HCT116 (cell line): ENCODE data around the gene SRPX. TPM values are rescaled to one million over a fixed set of nuclear protein-coding genes. Genes with fewer than 3 reads are reported as not detected.

Experiments used
- ATAC-seq: fragments of 200-7000 bp; cut with Tn5 transposase; 2 replicates; pipeline ENCODE4 v1.9.1; 2020; ENCODE audit warnings: mild to moderate bottlenecking, moderate library complexity
- BruUV-seq: library from RNA; stranded (reverse); fragments of 400-500 nt; replicated peaks from 2 replicates; lab custom pipeline; 2021; lab: Mats Ljungman, UMichigan
- CTCF ChIA-PET: fragments of 300-600 bp; sonication (Branson Sonifier 250); formaldehyde crosslinking; loops from one replicate; lab custom pipeline; 2021; ENCODE audit warnings: antibody characterized with exemption; lab: Charles Lee
- POLR2A ChIA-PET: fragments of 300-600, 350-600 bp; sonication (Branson Sonifier 250); formaldehyde crosslinking; loops from one replicate; lab custom pipeline; 2021; ENCODE audit warnings: antibody characterized with exemption; lab: Charles Lee
- RAD21 ChIA-PET, 2 experiments: fragments of 300-600 bp; sonication (Branson Sonifier 250); formaldehyde crosslinking; loops; one replicate each; lab custom pipeline; 2023; ENCODE audit warnings: low total read pairs in 2 of 2; ENCODE audit not compliant: uncharacterized antibody in 2 of 2, unreplicated experiment in 2 of 2, low non-redundant PET in 1 of 2; lab: Charles Lee
- DNase-seq: peaks from one replicate; pipeline ENCODE4 v3.0.0-alpha.2; 2010; ENCODE audit warnings: low read depth, low spot score
- H2AFZ ChIP-seq: fragments of 200-600 bp; shearing (Covaris generic), sonication (generic); 2 replicates; pipeline ENCODE4 v1.6.1; 2017; ENCODE audit warnings: low read depth, mixed run types, mixed read lengths, antibody characterized with exemption, low read length; ENCODE audit not compliant: poor library complexity, severe bottlenecking
- H3K27ac ChIP-seq: 2 replicates; pipeline ENCODE4 v1.5.1; 2012; ENCODE audit warnings: low read depth, low read length
- H3K27me3 ChIP-seq: fragments of 200-600 bp; sonication (generic); 2 replicates; pipeline ENCODE4 v1.6.1; 2016; ENCODE audit warnings: mixed run types, low read length, mixed read lengths; ENCODE audit not compliant: insufficient read depth
- H3K36me3 ChIP-seq, 2 experiments: fragments of 200-500 bp in 1 of 2; fragments of 200-600 bp in 1 of 2; sonication (Bioruptor generic) in 1 of 2; sonication (generic) in 1 of 2; 2 replicates each; pipeline versions ENCODE4 v1.5.1 to v1.6.1; 2014 to 2016; ENCODE audit warnings: low read length in 2 of 2, inconsistent platforms in 1 of 2, mixed read lengths in 1 of 2, mixed run types in 1 of 2; ENCODE audit not compliant: insufficient read depth in 2 of 2, control insufficient read depth in 1 of 2
- H3K4me1 ChIP-seq, 2 experiments: fragments of 200-600 bp in 1 of 2; sonication (generic) in 1 of 2; 2 replicates each; pipeline versions ENCODE4 v1.5.1 to v1.6.1; 2012 to 2017; ENCODE audit warnings: low read length in 2 of 2, inconsistent platforms in 1 of 2, mild to moderate bottlenecking in 1 of 2, mixed read lengths in 1 of 2, mixed run types in 1 of 2, moderate library complexity in 1 of 2; ENCODE audit not compliant: insufficient read depth in 2 of 2, control insufficient read depth in 1 of 2
- H3K4me2 ChIP-seq: fragments of 200-600 bp; sonication (generic); 2 replicates; pipeline ENCODE4 v1.6.1; 2017; ENCODE audit warnings: mixed run types, low read length, mixed read lengths
- H3K4me3 ChIP-seq, 2 experiments: fragments of 200-600 bp in 1 of 2; sonication (generic) in 1 of 2; replicated peaks in 1 of 2; 2 replicates each; pipeline ENCODE4 v1.5.1; 2011 to 2016; ENCODE audit warnings: low read length in 2 of 2, control low read depth in 1 of 2, low read depth in 1 of 2, mild to moderate bottlenecking in 1 of 2, mixed read lengths in 1 of 2, mixed run types in 1 of 2
- H3K79me2 ChIP-seq: fragments of 200-600 bp; sonication (generic); 2 replicates; pipeline ENCODE4 v1.6.1; 2017; ENCODE audit warnings: mild to moderate bottlenecking, mixed run types, low read length, moderate library complexity, mixed read lengths; ENCODE audit not compliant: insufficient read depth
- H3K9ac ChIP-seq: fragments of 200-600 bp; sonication (generic); 2 replicates; pipeline ENCODE4 v1.6.1; 2016; ENCODE audit warnings: low read length, mixed read lengths
- H3K9me2 ChIP-seq: fragments of 200-600 bp; sonication (generic), shearing (Covaris generic); 2 replicates; pipeline ENCODE4 v1.6.1; 2017; ENCODE audit warnings: mixed run types, mild to moderate bottlenecking, moderate library complexity; ENCODE audit not compliant: insufficient read depth
- H3K9me3 ChIP-seq, 2 experiments: fragments of 200-500 bp in 1 of 2; fragments of 200-600 bp in 1 of 2; sonication (Bioruptor generic) in 1 of 2; sonication (generic) in 1 of 2; 2 replicates each; pipeline ENCODE4 v1.6.1; 2014 to 2017; ENCODE audit warnings: low read length in 2 of 2, mixed read lengths in 2 of 2, inconsistent platforms in 1 of 2, low read depth in 1 of 2, mild to moderate bottlenecking in 1 of 2, mixed run types in 1 of 2, moderate library complexity in 1 of 2; ENCODE audit not compliant: control insufficient read depth in 1 of 2, insufficient read depth in 1 of 2
- H4K20me1 ChIP-seq: fragments of 200-600 bp; sonication (generic), shearing (Covaris generic); 2 replicates; pipeline ENCODE4 v1.6.1; 2017; ENCODE audit warnings: mixed run types, mild to moderate bottlenecking, moderate library complexity; ENCODE audit not compliant: insufficient read depth
- CEBPB ChIP-seq: IDR thresholded peaks from 2 replicates; pipeline ENCODE4 v1.6.1; 2012; ENCODE audit warnings: low read depth
- EGR1 ChIP-seq: IDR thresholded peaks from 2 replicates; pipeline ENCODE4 v1.6.1; 2012; ENCODE audit warnings: low read depth
- EZH2 ChIP-seq: fragments of 200-600 bp; sonication (generic); IDR thresholded peaks from 2 replicates; pipeline ENCODE4 v1.6.1; 2017; ENCODE audit warnings: antibody characterized with exemption, mixed run types
- FOSL1 ChIP-seq: IDR thresholded peaks from 2 replicates; pipeline ENCODE4 v1.6.1; 2012; ENCODE audit warnings: low read depth
- JUND ChIP-seq: IDR thresholded peaks from 2 replicates; pipeline ENCODE4 v1.6.1; 2012
- RAD21 ChIP-seq: IDR thresholded peaks from 2 replicates; pipeline ENCODE4 v1.6.1; 2012; ENCODE audit warnings: low read depth, mild to moderate bottlenecking
- SIN3A ChIP-seq: IDR thresholded peaks from 2 replicates; pipeline ENCODE4 v1.6.1; 2012; ENCODE audit warnings: low read depth
- TCF7L2 ChIP-seq: IDR thresholded peaks from 2 replicates; pipeline ENCODE4 v1.7.0; 2011; ENCODE audit warnings: borderline replicate concordance, inconsistent platforms; ENCODE audit not compliant: insufficient read depth, insufficient read length; ENCODE audit errors: extremely low read depth
- YY1 ChIP-seq: IDR thresholded peaks from 2 replicates; pipeline ENCODE4 v1.6.1; 2011; ENCODE audit warnings: low read length, low read depth, moderate library complexity, mild to moderate bottlenecking; ENCODE audit not compliant: insufficient replicate concordance; ENCODE audit errors: extremely low read depth
- ZFX ChIP-seq: fragments of 450-650 bp; IDR thresholded peaks from 2 replicates; pipeline ENCODE4 v1.6.1; 2017
- ZNF274 ChIP-seq: fragments of 200-500 bp; sonication (Bioruptor generic); IDR thresholded peaks from 2 replicates; pipeline ENCODE4 v1.6.1; 2014; ENCODE audit warnings: mild to moderate bottlenecking, low read depth, low read length, inconsistent platforms
- intact Hi-C: fragments of 100-400 bp; cut with micrococcal nuclease; formaldehyde crosslinking; loops from 2 replicates; pipeline ENCODE4 v1.10.0; 2022
- total RNA-seq: library from RNA; stranded (reverse); gene quantifications from one replicate; pipeline ENCODE4 v1.2.1, GENCODE V29; 2021; ENCODE audit not compliant: unreplicated experiment
- TF ChIP-seq, protein P1 (sequence below): IDR thresholded peaks from 2 replicates; pipeline ENCODE4 v1.6.1; 2011; ENCODE audit warnings: mild to moderate bottlenecking, low read length, moderate library complexity; ENCODE audit not compliant: insufficient replicate concordance; ENCODE audit errors: extremely low read depth
- TF ChIP-seq, protein P2 (sequence below): IDR thresholded peaks from 2 replicates; pipeline ENCODE4 v1.6.1; 2012

Gene SRPX
- total RNA-seq, 1 experiment from 2014 or later, result 18.2 TPM

DNA sequence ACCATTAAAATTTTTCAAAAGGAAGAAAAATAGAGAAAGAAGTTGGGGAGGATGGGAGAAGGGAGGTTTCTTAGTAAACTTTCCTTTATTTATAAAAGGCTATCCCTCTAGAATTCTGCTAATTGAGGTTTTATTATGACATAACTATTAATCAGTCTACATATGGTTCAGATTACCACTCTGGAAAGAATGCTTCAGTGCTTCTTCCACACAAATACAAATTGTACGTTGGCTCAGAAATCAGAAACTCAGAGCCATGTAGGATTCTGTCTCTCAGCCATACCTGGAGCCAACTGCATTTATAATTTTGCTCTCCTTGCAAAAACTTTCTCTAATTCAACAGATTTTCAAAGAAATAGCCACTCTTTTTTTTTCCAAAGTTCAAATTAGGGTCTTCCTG lies 37.1 kb downstream of the SRPX start:
- H3K9me2 ChIP-seq, result no peaks in the 10 kb centered on the region
- ChIA-PET POLR2A (no interaction called here), CTCF (no interaction called here), RAD21 (no interaction called here)
- TF ChIP-seq SIN3A (no peak), EZH2 (no peak), FOSL1 (no peak), YY1 (no peak), EGR1 (no peak)
- TF ChIP-seq, protein P1, sequence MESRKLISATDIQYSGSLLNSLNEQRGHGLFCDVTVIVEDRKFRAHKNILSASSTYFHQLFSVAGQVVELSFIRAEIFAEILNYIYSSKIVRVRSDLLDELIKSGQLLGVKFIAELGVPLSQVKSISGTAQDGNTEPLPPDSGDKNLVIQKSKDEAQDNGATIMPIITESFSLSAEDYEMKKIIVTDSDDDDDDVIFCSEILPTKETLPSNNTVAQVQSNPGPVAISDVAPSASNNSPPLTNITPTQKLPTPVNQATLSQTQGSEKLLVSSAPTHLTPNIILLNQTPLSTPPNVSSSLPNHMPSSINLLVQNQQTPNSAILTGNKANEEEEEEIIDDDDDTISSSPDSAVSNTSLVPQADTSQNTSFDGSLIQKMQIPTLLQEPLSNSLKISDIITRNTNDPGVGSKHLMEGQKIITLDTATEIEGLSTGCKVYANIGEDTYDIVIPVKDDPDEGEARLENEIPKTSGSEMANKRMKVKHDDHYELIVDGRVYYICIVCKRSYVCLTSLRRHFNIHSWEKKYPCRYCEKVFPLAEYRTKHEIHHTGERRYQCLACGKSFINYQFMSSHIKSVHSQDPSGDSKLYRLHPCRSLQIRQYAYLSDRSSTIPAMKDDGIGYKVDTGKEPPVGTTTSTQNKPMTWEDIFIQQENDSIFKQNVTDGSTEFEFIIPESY, result no peak
- H3K4me2 ChIP-seq, result no peak overlapping the region
- no peak for DNase-seq
- intact Hi-C loops, result no loop called here
- H4K20me1 ChIP-seq, result no peaks in the 10 kb centered on the region
- no peak overlapping the region for H2AFZ ChIP-seq
- H3K27ac ChIP-seq, result no peak overlapping the region
- no peaks in the 10 kb centered on the region for H3K27me3 ChIP-seq
- H3K36me3 ChIP-seq, result no peaks in the 10 kb centered on the region
- H3K4me3 ChIP-seq, result no peak overlapping the region
- no peaks in the 10 kb centered on the region for H3K4me1 ChIP-seq
- ATAC-seq, result no peak
- H3K79me2 ChIP-seq, result no peaks in the 10 kb centered on the region
- BruUV-seq, result no TSS peak
- H3K9ac ChIP-seq, result no peak overlapping the region
- H3K9me3 ChIP-seq, result no peaks in the 10 kb centered on the region

DNA sequence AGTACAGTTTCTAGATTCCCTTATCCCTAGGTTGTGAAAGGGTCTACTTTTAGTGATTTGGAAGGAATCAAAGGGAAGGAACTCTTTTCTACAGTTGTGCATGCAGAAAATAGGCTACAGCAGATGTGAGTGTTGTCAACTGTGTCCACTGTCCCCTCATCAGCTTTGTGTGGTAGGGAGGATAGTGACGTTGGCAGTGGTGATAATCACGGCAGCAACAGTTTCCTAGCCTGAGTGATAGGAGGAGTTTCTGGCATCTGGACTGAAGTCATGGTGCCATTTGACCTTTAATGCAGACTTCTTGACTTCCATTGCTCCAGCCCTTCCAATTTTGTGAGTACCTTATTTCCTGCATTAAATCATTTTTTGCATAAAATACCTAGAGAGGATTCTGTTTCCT lies 39.3 kb downstream of the SRPX start:
- no peaks in the 10 kb centered on the region for H3K36me3 ChIP-seq
- no peaks in the 10 kb centered on the region for H4K20me1 ChIP-seq
- H3K4me1 ChIP-seq, result no peaks in the 10 kb centered on the region
- H3K4me2 ChIP-seq, result no peak overlapping the region
- CTCF ChIA-PET, result no interaction called here
- no TSS peak for BruUV-seq
- no peak for ATAC-seq
- RAD21 ChIA-PET, result no interaction called here
- POLR2A ChIA-PET, result no interaction called here
- H3K9me2 ChIP-seq, result no peaks in the 10 kb centered on the region
- no peak overlapping the region for H3K27ac ChIP-seq
- intact Hi-C loops, result no loop called here
- no peak overlapping the region for H3K4me3 ChIP-seq
- TF ChIP-seq, protein P2, sequence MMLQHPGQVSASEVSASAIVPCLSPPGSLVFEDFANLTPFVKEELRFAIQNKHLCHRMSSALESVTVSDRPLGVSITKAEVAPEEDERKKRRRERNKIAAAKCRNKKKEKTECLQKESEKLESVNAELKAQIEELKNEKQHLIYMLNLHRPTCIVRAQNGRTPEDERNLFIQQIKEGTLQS, result no peak
- TF ChIP-seq CEBPB (no peak), JUND (no peak), ZFX (no peak), YY1 (no peak), ZNF274 (no peak), TCF7L2 (no peak), RAD21 (no peak), SIN3A (no peak)
- TF ChIP-seq, protein P1, result no peak
- TF ChIP-seq, all 23 proteins: peak for 0
- Histone ChIP-seq H3K9ac (no peak overlapping the region), H3K27me3 (no peaks in the 10 kb centered on the region), H3K79me2 (no peaks in the 10 kb centered on the region), H3K9me3 (no peaks in the 10 kb centered on the region), H2AFZ (no peak overlapping the region)
- no peak for DNase-seq
